Measurements from ENCODE around the gene HAUS3. TPM values are rescaled to one million over a fixed set of nuclear protein-coding genes. Genes with fewer than 3 reads are reported as not detected.
A peak's percentile ranks its signal among the peaks of the same experiment; 100 is the strongest.

Gene HAUS3
- total RNA-seq, 4 donors from 2014 or later, result 9.5 to 27.6 (median 10.8) TPM

DNA sequence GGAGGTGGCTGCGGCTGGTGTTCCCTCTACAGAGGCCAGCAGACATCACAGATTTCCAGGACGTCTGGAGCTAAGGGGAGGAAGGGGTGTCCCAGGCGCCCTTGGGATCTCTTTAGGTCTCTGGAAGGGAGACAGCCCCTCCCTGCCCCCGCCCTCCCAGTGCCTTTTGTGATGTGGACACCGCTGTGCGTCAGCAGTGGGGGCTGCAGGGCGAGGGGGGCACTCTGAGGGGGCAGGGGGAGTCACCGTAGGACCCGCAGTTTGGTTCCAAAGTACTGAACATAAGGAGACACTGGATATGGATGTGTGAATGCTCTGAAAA is 45.6 kb upstream of the HAUS3 start:
- no peak for ATAC-seq (ENCODE audit: low FRiP score)
- TF ChIP-seq, protein P1, sequence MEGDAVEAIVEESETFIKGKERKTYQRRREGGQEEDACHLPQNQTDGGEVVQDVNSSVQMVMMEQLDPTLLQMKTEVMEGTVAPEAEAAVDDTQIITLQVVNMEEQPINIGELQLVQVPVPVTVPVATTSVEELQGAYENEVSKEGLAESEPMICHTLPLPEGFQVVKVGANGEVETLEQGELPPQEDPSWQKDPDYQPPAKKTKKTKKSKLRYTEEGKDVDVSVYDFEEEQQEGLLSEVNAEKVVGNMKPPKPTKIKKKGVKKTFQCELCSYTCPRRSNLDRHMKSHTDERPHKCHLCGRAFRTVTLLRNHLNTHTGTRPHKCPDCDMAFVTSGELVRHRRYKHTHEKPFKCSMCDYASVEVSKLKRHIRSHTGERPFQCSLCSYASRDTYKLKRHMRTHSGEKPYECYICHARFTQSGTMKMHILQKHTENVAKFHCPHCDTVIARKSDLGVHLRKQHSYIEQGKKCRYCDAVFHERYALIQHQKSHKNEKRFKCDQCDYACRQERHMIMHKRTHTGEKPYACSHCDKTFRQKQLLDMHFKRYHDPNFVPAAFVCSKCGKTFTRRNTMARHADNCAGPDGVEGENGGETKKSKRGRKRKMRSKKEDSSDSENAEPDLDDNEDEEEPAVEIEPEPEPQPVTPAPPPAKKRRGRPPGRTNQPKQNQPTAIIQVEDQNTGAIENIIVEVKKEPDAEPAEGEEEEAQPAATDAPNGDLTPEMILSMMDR (IDR thresholded peaks at IDR 0.05), result no peak
- peak; percentile 13 for DNase-seq (ENCODE audit: low spot score)

DNA sequence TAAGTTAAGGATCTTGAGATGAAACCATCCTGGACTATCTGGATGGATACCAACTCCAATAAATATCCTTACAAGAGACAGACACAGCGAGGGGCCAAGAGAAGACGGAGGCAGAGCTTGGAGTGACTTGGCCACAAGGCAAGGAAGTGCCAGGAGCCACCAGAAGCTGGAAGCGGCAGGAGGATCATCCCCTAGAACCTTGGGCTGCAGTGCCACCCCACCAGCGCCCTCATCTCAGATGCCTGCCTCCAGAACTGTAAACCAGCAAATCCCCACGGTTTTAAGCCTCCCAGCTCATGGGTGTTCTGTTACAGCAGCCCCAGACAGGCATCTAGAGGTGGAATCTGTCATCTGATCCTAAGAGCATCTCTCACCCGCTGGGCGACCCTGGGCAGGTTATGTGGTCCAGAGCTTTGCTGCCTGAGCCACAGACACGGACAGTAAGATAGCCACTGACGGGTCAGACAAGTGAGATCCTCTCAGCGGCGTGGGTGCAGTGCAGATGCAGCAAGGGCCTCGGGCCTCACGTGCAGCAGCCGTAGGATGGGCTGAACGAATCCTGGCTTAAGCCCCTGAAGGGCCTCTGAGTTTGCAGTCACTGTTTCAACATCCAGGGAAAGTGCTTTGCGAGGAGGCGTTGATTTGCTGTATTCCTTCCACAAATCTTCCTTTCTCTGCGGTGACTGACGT is 45.1 kb upstream of the HAUS3 start:
- ATAC-seq (ENCODE audit: low FRiP score) (no peak), DNase-seq (ENCODE audit: low spot score) (peak; percentile 19)
- TF ChIP-seq, protein P1 (IDR thresholded peaks at IDR 0.05), result no peak

DNA sequence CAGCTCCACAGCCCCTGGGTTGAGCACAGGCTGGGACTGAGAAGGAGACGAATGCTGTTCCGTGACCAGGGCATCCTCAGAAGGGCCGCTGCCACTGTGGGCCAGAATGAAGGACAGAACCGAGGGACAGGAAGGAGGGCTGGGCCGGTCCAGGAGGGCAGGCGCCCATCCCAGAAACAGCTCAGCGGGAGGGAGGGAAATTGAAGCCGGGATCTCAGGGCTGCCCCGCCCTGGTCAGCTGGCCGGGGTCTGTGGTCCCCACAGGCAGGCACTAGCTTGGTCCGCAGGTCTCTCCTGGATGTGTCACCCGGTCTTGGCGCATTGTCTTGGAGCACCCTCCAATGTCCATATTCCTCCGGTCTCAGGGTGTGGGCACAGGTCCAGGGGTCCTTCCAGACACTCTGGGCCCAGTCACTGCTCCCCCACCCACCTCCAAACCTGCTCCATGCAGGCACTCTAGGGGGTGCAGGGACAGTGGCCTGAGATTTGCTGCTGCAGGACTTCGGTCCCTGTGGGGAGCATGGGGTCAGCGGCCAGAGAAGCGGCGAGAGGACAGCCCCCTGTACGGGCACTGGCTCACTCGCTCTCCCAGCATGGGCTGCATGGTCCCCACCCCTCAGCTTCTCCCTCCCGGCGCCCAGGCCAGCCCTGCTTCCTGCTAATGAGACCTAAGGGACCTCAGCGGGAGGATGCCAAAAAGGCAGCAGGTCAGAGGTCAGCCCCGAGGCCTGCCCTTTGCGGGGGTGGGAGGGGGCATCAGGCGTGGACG is 43.9 kb upstream of the HAUS3 start:
- ATAC-seq (ENCODE audit: low FRiP score), result no peak
- TF ChIP-seq, protein P1 (IDR thresholded peaks at IDR 0.05), result no peak
- peak; percentile 7 for DNase-seq (ENCODE audit: low spot score)

DNA sequence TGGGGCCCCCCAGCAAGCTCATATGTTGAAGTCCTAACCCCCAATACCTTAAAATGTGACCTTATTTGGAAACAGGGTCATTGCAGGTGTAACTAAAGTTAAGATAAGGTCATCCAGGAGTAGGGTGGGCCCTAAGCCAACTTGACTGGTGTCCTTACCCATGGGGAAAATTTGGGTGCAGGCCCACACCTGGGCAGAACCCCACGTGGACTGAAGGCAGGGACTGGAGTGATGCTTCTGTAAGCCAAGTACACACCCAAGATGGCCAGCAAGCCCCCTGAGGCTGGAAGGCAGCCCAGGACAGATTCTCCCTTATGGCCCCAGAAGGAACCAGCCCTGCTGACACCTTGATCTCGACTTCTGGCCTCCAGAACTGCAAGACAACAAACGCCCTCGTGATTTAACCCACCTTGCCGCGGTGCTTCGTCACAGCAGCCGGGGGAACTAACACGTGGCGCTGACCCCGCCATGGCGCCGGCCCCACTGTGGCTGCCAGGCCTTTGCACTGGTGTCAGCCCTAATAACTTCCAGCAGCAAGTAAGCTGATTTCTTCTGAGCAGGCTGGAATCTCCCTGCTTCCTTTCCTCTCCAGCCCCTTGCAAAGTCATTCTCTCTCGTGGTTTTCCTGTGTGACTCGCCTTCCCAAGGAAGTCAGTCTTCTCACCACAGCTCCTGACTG is 43.2 kb upstream of the HAUS3 start:
- ATAC-seq (ENCODE audit: low FRiP score) (no peak), DNase-seq (ENCODE audit: low spot score) (peak; percentile 9)
- TF ChIP-seq, protein P1 (IDR thresholded peaks at IDR 0.05), result no peak

DNA sequence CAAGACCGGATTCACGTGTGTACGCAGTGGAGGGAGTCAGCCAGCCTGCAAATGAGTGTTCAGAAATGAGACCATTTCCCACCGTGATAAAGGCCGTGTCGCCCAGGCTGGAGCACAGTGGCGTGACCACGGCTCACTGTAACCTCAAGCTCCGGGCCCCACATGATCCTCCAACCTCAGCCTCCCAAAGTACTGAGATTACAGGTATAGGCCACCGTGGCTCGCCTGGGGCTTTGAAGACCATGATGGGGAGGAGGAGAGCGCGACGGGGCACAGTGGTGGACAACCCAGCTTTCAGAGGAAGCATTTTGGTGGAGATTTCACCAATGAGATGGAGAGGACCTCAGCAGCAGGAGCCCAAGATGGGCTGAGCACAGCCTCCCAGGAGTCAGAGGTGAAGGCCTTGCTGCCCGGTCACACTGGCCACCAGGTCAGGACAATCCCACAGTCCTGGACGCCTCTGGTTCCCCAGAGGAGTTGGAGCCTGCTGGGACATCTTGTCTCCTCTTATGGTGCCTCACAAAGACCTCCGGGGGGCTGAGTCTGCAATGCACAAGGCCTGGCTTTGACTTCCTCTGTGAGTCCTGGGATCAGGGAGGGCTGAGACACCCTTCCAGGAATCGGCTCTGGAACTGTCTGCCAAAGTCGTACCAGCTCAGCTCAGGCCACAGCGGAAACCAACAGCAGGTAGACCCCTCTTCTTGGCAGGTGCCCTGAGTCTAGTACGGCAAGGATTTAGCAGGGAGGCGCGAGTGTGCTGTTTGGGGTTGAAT is 42.4 kb upstream of the HAUS3 start:
- TF ChIP-seq, protein P1 (IDR thresholded peaks at IDR 0.05), result no peak
- no peak for ATAC-seq (ENCODE audit: low FRiP score)
- no peak for DNase-seq (ENCODE audit: low spot score)

DNA sequence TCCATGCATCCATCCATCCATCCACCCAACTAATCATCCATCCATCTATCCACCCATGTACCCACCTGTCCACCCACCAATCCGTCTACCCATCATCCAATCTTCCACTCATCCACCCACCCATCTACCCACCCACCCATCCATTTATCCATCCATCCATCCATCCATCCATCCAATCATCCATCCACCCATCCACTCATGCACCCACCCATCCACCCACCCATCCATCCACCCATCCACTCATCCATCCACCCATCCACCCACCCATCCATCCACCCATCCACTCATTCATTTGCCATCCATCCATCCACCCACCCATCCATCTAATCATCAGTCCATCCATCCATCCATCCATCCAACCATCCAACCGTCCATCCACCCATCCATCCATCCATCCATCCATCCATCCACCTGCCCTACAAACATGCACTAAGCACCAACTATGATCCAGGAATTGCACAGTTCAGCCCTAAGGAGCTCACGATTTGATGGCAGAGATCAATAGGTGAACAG is 41.3 kb upstream of the HAUS3 start:
- no peak for ATAC-seq (ENCODE audit: low FRiP score)
- TF ChIP-seq, protein P1 (IDR thresholded peaks at IDR 0.05), result no peak
- no peak for DNase-seq (ENCODE audit: low spot score)
